GM21360 (cell line): ENCODE data around the gene NCOA3.
"Not testable (repeated sequence)": the region's sequence is repeated elsewhere in the genome, so short reads cannot be mapped to it uniquely, and the experiment has no call there.

Experiments
- ATAC-seq: cut with Tn5 transposase; IDR thresholded peaks from one replicate; pipeline ENCODE4 v1.9.1; 2021; ENCODE audit warnings: mild to moderate bottlenecking, moderate library complexity; ENCODE audit not compliant: unreplicated experiment

NCOA3 gene

GRCh38 chr20:47468290-47469050, 33.2 kb upstream of the NCOA3 start:
- ATAC-seq = peak; percentile 49

- no peak for ATAC-seq
Observed at GRCh38 chr20:47475419-47476044, 26.2 kb upstream of the NCOA3 start.

- ATAC-seq = no peak
Observed at GRCh38 chr20:47476452-47476851, 25.2 kb upstream of the NCOA3 start.

- ATAC-seq = no peak
Observed at GRCh38 chr20:47479093-47479492, 22.6 kb upstream of the NCOA3 start.

- ATAC-seq = no peak
Observed at GRCh38 chr20:47479506-47479905, 22.2 kb upstream of the NCOA3 start.

GRCh38 chr20:47480239-47480638, 21.4 kb upstream of the NCOA3 start:
- ATAC-seq = no peak

- ATAC-seq = no peak
Observed at GRCh38 chr20:47480705-47481104, 21.0 kb upstream of the NCOA3 start.

- ATAC-seq = no peak
Observed at GRCh38 chr20:47481330-47482216, 20.1 kb upstream of the NCOA3 start.

GRCh38 chr20:47482705-47483104, 19.0 kb upstream of the NCOA3 start:
- ATAC-seq = no peak

GRCh38 chr20:47484303-47484702, 17.4 kb upstream of the NCOA3 start:
- no peak for ATAC-seq

- ATAC-seq = peak; percentile 49
Observed at GRCh38 chr20:47487175-47487917, 14.3 kb upstream of the NCOA3 start.

GRCh38 chr20:47489448-47489872, 12.2 kb upstream of the NCOA3 start:
- ATAC-seq = no peak

GRCh38 chr20:47490795-47491194, 10.9 kb upstream of the NCOA3 start:
- no peak for ATAC-seq

- no peak for ATAC-seq
Observed at GRCh38 chr20:47492284-47492683, 9.4 kb upstream of the NCOA3 start.

- no peak for ATAC-seq
Observed at GRCh38 chr20:47493175-47493962, 8.3 kb upstream of the NCOA3 start.

GRCh38 chr20:47493963-47494293, 7.8 kb upstream of the NCOA3 start:
- ATAC-seq = no peak

GRCh38 chr20:47494606-47495005, 7.1 kb upstream of the NCOA3 start:
- not testable (repeated sequence) for ATAC-seq

- no peak for ATAC-seq
Observed at GRCh38 chr20:47496118-47496517, 5.6 kb upstream of the NCOA3 start.

GRCh38 chr20:47498606-47499005, 3.1 kb upstream of the NCOA3 start:
- no peak for ATAC-seq

- ATAC-seq = no peak
Observed at GRCh38 chr20:47499053-47499452, 2.6 kb upstream of the NCOA3 start.
